Adipose tissue (tissue), 3 donors: ENCODE data around the gene ICA1. TPM values are rescaled to one million over a fixed set of nuclear protein-coding genes. Genes with fewer than 3 reads are reported as not detected.

Source experiments
- H3K27ac ChIP-seq: one replicate; pipeline ENCODE4 v1.5.1; 2013; ENCODE audit warnings: low read depth, low read length
- WGBS, 3 donors: extraction: QIAGEN DNeasy Blood & Tissue Kit; methylation state at CpG; one replicate each; pipeline ENCODE4 v1.1.7; 2013; 5-methylcytosine and 5-hydroxymethylcytosine counted together
- polyA plus RNA-seq, 3 donors: library from polyadenylated mRNA; stranded (reverse); fragments of 200-250 nt; gene quantifications; one replicate each; pipeline ENCODE4 v1.2.3, GENCODE V29; 2013
- donor health status: healthy with polysubstance abuse.
- donor health status: Bipolar disorder and iron deficiency.
- donor health status: healthy.

ICA1 gene
- polyA plus RNA-seq, 3 donors = 17.0 to 53.9 (median 21.6) TPM

- H3K27ac ChIP-seq = no peak overlapping the region
These were observed 25.1 kb downstream of the ICA1 start for GRCh38 chr7:8236780-8237407.

DNA sequence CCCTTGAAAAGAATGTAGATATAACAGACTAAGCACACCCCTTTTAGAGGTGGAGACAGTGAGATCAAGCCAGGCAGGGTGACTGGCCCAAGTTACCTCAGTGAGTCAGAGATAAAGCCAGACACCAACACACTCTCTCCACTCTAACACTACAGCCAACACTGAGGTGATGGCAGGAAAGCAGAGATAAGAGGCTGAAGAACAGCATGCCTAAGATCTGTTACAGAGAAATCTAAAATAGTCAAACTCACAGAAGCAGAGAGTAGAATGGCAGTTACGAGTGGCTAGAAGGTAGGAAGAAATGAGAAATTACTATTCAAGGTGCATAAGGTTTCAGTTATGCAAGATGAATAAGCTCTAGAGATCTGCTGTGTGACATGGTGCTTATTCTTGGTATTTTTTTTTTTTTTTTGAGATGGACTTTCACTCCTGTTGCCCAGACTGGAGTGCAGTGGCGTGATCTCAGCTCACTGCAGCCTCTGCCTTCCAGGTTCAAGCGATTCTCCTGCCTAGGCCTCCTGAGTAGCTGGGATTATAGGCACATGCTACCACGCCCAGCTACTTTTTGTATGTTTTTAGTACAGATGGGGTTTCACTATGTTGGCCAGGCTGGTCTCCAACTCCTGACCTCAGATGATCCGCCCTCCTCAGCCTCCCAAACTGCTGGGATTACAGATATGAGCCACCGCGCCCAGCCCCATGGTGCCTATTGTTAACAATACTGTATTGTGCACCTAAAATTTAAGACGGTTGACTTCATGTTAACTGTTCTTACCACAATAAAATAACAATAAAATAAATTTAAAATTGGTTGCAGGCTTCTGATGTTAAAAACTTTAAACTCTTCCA lies 28.7 kb downstream of the ICA1 start:
- no peak overlapping the region for H3K27ac ChIP-seq
- 68 to 88% (median 71%) methylated on average over 8 of the region's 8 CpGs for WGBS, 3 donors

More at GRCh38 chr7:8236780-8237407, 25.1 kb downstream of the ICA1 start:
- 46 to 59% (median 57%) methylated on average over 3 of the region's 3 CpGs for WGBS, 3 donors

GRCh38 chr7:8229927-8230326 lies 32.0 kb downstream of the ICA1 start:
- 70 to 86% (median 75%) methylated on average over 3 of the region's 3 CpGs for WGBS, 3 donors
- no peak overlapping the region for H3K27ac ChIP-seq

DNA sequence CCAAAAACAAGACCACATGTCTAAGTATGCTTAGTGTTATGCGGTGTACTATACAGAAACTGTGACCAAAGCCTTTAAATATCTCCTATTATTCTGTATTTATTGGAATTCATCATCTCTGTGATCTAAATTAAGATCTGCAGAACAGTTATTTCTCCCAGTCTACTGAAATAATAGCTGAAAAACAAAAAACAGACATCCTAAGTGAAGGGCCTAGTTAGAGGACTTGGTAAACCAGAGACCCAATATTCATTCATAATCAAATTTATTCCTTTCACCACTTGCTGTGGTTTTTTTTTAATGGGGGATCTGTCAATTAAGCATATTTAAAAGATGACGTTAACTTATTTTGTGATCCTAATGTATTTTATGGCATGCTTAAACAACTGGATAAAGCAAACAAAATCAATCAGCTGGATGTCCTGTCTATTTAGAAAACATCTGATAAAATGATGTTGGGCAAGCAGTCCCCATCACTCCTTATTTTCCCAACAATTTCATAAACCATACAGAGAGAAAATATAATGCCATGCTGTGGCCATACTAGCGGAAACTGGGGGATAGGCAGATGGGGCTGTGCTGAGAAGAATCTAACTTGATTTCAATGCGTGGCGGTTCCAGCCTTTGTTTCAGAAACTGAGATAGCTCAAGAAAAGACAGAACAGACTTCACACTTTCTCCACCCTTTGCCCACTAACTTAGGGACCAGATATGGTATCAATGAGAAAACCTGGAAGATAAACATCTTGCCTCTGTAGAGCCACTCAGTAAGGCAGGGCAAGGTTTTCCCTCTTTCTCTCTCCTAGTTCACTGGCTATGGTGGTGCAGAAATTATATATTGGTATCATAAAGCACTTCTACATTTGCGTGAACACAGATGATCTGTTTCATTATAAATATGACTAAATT lies 32.9 kb downstream of the ICA1 start:
- no peak overlapping the region for H3K27ac ChIP-seq
- WGBS, 3 donors = 94 to 95% (median 95%) methylated on average over 6 of the region's 6 CpGs

DNA sequence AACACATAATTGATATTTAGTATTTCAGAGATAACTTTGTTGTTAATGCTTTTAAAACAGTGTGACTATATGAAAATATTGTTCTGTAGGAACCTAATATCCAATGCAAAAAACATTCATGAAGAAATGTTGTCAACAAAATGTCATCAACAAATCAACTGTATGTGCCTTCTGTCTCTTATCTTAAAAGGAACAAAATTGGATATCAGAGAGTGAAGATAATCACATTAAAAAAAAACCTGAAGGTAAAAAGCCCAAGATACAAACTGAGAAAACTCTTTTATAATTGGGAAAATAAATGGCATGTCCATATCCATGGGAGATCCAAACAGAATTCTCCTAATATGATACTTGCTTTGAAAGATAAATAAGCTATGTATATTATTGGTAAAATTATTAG lies 33.9 kb downstream of the ICA1 start:
- H3K27ac ChIP-seq = no peak overlapping the region

DNA sequence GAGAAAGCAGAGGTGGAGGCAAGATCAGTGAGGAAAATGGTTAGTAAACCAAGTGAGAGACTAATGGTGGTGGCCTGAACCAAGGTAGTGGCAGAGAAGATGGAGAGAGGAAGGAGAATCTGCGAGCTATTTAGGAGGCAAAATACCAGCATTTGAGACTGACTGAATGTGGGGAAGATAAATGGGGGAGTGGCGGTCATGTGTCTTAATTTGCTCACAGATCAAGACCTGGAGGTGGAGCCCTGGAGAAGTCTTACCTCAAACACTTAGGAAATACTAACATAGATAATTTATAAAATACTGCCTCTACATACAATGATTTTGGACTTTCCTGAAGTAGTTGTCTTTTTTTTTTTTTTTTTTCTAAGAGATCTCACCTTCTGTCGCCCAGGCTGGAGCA lies 34.7 kb downstream of the ICA1 start:
- no peak overlapping the region for H3K27ac ChIP-seq
- 88 to 95% (median 92%) methylated on average over 3 of the region's 3 CpGs for WGBS, 3 donors

DNA sequence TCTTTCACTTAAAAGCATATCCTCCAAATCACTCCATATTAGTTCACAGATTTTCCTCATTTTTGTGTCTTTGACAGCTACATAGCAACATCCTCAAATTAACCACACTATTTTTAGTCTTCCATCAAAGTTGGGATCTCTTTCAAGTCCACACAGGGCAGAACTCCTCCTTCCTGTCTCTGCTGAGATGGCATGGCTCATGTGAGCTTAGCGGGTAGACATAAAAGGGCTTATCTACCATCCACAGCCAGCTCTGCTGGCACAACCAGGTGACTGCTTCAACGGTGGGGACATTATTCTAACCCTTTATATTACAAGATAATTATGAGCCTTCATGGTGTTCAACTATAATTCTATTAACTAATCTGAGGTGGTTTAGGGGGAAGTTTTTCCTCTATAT lies 35.5 kb downstream of the ICA1 start:
- WGBS, 3 donors = 45 to 62% (median 59%) methylated on average over 2 of the region's 2 CpGs
- no peak overlapping the region for H3K27ac ChIP-seq

DNA sequence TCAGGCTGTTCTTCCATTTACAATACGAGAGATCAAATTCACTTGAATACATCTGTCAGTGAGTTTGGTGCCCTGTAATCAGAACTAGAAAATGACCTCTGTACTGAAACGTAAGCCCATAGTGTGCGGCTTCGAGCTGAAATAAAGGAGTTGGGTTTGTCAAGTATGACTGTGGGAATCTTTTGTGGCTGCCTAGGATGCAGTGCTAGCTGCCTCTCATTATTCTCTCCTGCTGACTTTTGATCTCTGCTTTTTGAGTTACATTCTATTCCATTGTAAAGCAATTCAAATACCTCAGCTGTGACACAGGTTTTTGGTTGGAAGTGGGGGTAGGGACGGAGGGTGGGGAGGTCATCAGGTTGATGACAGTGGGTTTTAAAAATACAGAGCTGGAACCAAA lies 40.4 kb downstream of the ICA1 start:
- no peak overlapping the region for H3K27ac ChIP-seq
- WGBS, 3 donors = 90 to 91% (median 91%) methylated on average over 5 of the region's 5 CpGs

GRCh38 chr7:8221101-8221495 lies 40.9 kb downstream of the ICA1 start:
- H3K27ac ChIP-seq = no peak overlapping the region
- WGBS, 3 donors = 81 to 88% (median 87%) methylated on average over 5 of the region's 5 CpGs

- 87 to 94% (median 92%) methylated on average over 7 of the region's 7 CpGs for WGBS, 3 donors
- no peak overlapping the region for H3K27ac ChIP-seq
These were observed 41.4 kb downstream of the ICA1 start for GRCh38 chr7:8220376-8221100.

GRCh38 chr7:8217200-8218068 lies 44.5 kb downstream of the ICA1 start:
- H3K27ac ChIP-seq = no peak overlapping the region
- 58 to 63% (median 58%) methylated on average over 7 of the region's 7 CpGs for WGBS, 3 donors

DNA sequence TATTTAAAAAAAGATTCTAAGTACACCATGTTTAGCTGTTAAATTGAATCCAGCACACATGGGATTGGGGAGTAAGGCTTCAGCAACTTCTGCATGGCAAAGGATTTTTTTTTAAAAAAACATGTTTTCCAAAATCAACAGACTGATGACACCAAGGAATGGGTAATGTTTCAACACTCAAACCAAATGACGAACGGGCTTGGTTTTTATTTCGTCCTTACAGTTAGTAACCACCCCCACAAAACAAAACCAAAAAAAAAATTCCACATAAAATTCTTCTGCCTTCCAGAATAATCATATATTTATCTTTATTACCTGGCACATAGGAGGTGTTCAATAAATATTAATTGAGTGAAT lies 45.7 kb downstream of the ICA1 start:
- H3K27ac ChIP-seq = no peak overlapping the region
- 79 to 95% (median 81%) methylated on average over 3 of the region's 3 CpGs for WGBS, 3 donors

DNA sequence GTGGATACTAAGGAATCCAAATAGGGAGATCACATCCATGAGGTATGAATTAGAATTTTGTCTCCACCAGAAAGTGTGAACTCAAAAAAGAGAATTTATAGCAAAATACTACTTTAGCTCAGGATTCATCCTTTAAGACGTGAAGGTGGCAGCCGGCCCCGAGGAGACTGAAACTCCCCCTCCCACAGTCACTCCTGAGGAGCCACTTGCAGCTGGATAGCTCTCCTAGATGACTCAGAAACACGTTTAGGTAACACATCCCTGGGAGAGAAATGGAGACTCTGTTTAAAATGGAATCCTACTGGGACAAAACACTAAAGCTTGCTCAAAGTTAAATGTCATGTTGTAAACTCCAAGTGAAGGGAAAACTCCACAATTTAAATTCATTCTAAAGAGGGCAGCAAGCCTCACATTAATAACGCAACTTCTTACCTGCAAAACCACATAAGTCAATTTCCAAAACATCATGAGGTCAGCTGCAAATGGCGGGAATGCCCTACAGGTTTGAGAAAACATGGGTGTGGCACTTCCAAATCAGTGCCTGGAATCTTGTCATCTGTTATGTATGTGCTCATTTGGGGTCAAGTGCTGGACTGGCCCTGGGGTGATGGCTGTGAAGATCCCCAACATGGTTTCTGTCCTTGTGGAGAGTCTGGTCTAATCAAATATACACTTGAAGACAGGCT lies 46.2 kb downstream of the ICA1 start:
- H3K27ac ChIP-seq = no peak overlapping the region
- WGBS, 3 donors = 83 to 88% (median 84%) methylated on average over 6 of the region's 6 CpGs

DNA sequence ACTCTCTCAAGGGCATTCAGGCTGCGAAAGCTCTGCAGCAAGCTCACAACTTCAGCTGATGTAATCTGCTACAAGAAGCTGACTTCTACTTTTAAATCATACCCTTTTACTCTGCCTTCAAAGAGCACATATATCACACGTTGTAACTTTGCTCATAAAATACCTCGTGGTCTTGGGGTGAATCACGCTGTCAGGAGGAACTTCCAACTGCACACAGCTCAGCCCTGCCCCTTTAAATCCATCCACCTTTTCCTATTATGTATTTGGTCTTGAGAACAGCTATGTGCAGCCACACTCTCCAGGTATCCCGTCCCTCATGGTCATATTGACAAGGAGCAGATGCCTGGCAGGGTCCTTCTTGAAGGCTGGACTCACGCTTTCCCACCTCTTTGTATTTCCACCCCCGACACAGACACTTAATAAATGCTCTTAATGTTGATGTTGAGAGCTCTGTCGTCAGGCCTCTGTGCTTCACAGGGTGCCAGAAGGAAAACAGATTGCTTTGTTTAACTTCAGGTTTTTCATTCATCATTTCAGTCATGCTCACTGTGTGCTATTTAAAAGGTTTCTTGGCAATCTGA lies 47.6 kb downstream of the ICA1 start:
- 52 to 63% (median 54%) methylated on average over 8 of the region's 8 CpGs for WGBS, 3 donors

GRCh38 chr7:8213381-8213780 lies 48.6 kb downstream of the ICA1 start:
- 72 to 84% (median 77%) methylated on average over 2 of the region's 2 CpGs for WGBS, 3 donors
- H3K27ac ChIP-seq = no peak overlapping the region

More for the DNA sequence above, 47.6 kb downstream of the ICA1 start:
- H3K27ac ChIP-seq = no peak overlapping the region

DNA sequence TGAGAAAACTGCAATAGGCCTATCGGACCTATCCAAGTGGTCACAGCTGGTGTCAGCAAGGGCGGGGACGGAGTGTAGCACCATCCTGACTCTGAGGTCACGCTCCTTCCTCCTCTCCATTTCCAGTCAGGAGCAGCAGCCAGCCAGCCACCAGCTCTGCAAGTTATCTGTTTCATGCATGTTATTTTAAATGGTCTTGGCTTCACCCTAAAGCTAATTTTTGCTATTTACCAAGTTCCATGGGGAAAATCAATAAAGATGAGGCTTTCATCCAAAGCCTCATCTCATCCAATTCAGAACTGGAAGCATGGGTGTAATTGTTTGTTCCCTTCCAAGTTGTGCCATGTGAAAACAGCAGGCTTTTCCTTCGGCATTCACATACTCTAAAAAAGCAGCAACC lies 49.3 kb downstream of the ICA1 start:
- 73 to 78% (median 75%) methylated on average over 5 of the region's 5 CpGs for WGBS, 3 donors
- H3K27ac ChIP-seq = no peak overlapping the region

DNA sequence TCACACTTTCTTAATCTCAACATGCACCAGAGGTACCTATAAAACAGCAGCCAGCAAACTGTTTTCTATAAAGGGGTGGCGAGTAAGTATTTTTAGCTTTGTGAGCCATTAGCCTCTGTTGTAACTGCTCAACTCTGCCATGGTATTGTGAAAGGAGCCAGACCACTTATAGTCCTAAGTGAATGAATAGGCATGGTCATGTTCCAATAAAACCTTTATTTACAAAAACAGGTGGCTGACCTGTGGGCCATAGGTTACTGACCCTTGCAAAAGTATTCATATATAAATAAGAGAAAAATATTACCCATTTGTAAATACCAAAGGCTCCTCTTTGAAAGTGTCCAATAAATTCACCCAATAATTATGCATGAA lies 50.3 kb downstream of the ICA1 start:
- 79 to 93% (median 83%) methylated on average over 1 of the region's 1 CpG for WGBS, 3 donors
- no peak overlapping the region for H3K27ac ChIP-seq
